Activated CD4-positive, alpha-beta memory T cell treated with anti-CD3 and anti-CD28 coated beads, Interleukin-2, amount 10 ng/mL, durations not matched to agents 7 days and 5 days (primary cell): Measurements from ENCODE around the gene GALNT1. TPM values are rescaled to one million over a fixed set of nuclear protein-coding genes. Genes with fewer than 3 reads are reported as not detected.
"Not testable (repeated sequence)": the region's sequence is repeated elsewhere in the genome, so short reads cannot be mapped to it uniquely, and the experiment has no call there.

Experiments
- CTCF ChIA-PET: fragments of 350-600 bp; sonication (Branson Sonifier 250); formaldehyde crosslinking; loops from one replicate; lab custom pipeline; 2021; ENCODE audit warnings: antibody characterized with exemption, inconsistent platforms; lab: Charles Lee
- POLR2A ChIA-PET: fragments of 350-600 bp; sonication (Branson Sonifier 250); formaldehyde crosslinking; loops from one replicate; lab custom pipeline; 2021; ENCODE audit warnings: antibody characterized with exemption; lab: Charles Lee
- DNase-seq: peaks from one replicate; pipeline ENCODE4 v3.0.0-alpha.2; 2020
- H3K27ac Mint-ChIP-seq: one replicate; pipeline ENCODE4 v1.8.0; 2021; ENCODE audit warnings: mild to moderate bottlenecking, mixed read lengths
- H3K27me3 Mint-ChIP-seq: one replicate; pipeline ENCODE4 v1.8.0; 2021; ENCODE audit warnings: mixed read lengths
- H3K36me3 Mint-ChIP-seq: one replicate; pipeline ENCODE4 v1.8.0; 2021; ENCODE audit warnings: low read depth, mixed read lengths
- H3K4me1 Mint-ChIP-seq: one replicate; pipeline ENCODE4 v1.8.0; 2021; ENCODE audit warnings: mixed read lengths
- H3K4me3 Mint-ChIP-seq: one replicate; pipeline ENCODE4 v1.8.0; 2021; ENCODE audit warnings: mild to moderate bottlenecking, mixed read lengths
- H3K9me3 Mint-ChIP-seq: one replicate; pipeline ENCODE4 v1.8.0; 2021; ENCODE audit warnings: mixed read lengths
- total RNA-seq, 2 experiments: library from RNA; stranded (reverse); gene quantifications; one replicate each; pipeline ENCODE4 v1.2.3, GENCODE V29; 2021

GALNT1 gene
- total RNA-seq, 2 experiments from 2014 or later, result 44.0 to 47.3 TPM

DNA sequence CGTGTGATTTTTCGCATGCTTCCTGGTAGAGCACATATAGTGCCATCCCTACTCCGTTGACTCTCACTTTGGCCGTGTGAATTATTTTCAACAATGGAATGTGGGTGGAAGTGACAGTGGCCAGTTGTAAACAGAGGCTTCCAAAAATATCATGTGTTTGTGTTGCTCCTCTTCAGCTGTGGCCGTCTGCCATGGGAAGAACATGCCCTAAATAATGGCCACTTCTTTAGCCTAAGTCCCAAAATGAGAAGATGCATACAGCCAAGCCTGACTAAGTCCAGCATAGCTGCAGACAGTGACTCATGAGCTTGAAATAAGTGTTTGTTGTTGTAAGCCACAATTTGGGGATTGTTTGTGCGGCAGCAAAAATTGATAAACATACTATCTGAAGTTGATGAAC lies 8.9 kb upstream of the GALNT1 start:
- POLR2A ChIA-PET, result interaction anchor here (2.4 kb wide), 1 partner anchor 10 kb away, joined by 9 read pairs; no protein-coding TSS in a partner anchor
- Mint-ChIP-seq H3K27ac (no peak overlapping the region), H3K27me3 (peaks cover 4% of the 10 kb centered on the region), H3K36me3 (peaks cover 10% of the 10 kb centered on the region), H3K9me3 (peaks cover 11% of the 10 kb centered on the region), H3K4me1 (peaks cover 28% of the 10 kb centered on the region), H3K4me3 (no peak overlapping the region)
- no peak for DNase-seq
- CTCF ChIA-PET, result no interaction called here

- DNase-seq, result no peak
- H3K4me3 Mint-ChIP-seq, result no peak overlapping the region
These were observed 8.0 kb upstream of the GALNT1 start for GRCh38 chr18:35573531-35573930.

GRCh38 chr18:35576240-35576845 lies 5.2 kb upstream of the GALNT1 start:
- Mint-ChIP-seq H3K4me1 (peaks cover 35% of the 10 kb centered on the region), H3K9me3 (peaks cover 11% of the 10 kb centered on the region), H3K36me3 (peaks cover 10% of the 10 kb centered on the region), H3K27me3 (peaks cover 18% of the 10 kb centered on the region)
- DNase-seq, POLR2A ChIA-PET, CTCF ChIA-PET, H3K4me3 Mint-ChIP-seq, H3K27ac Mint-ChIP-seq: not testable (repeated sequence)

More at GRCh38 chr18:35573531-35573930, 8.0 kb upstream of the GALNT1 start:
- Mint-ChIP-seq H3K9me3 (peaks cover 11% of the 10 kb centered on the region), H3K27me3 (peaks cover 7% of the 10 kb centered on the region), H3K4me1 (peaks cover 33% of the 10 kb centered on the region), H3K36me3 (peaks cover 10% of the 10 kb centered on the region), H3K27ac (no peak overlapping the region)
- ChIA-PET CTCF (no interaction called here), POLR2A (interaction anchor here (2.4 kb wide), 1 partner anchor 9 kb away, joined by 9 read pairs; no protein-coding TSS in a partner anchor)

DNA sequence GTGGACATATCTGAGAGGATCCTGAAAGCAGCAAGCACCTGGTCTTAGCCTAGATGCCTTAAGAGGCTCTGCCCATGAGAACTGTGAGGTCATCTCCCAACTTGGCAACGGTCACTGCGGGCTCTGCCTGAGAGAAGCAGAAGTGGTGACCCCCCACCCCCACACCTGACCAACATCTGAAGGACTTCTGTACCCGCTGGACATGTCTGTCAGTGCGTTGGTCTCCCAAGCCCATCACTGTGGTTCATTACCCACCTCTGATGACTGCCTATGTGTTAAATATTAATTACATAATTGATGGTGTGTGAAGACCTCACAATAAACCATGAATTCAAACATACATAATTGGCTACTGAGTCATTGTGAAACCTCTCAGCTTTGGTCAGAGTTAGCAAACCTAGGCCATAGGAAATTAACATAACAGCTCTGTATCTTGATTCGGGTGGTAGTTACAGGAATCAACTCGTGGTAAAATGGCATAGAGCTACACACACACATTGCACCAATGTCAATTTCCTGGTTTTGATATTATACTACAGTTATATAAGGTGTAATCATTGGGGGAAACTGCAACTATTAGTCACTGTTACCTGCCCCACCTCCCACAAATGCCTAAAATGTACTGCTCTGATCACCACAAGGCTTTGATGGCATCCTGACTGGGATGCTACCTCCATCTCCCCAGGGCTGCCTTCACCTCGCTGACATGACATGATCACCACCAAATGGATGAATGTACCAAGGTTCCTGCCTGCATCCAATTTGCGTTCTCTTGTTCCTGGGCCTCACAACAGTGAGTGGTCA lies 4.3 kb upstream of the GALNT1 start:
- Mint-ChIP-seq H3K4me3 (no peak overlapping the region), H3K9me3 (peaks cover 11% of the 10 kb centered on the region), H3K4me1 (peaks cover 35% of the 10 kb centered on the region), H3K36me3 (peaks cover 10% of the 10 kb centered on the region), H3K27ac (no peak overlapping the region), H3K27me3 (peaks cover 18% of the 10 kb centered on the region)
- ChIA-PET POLR2A (no interaction called here), CTCF (no interaction called here)
- no peak for DNase-seq

GRCh38 chr18:35578481-35578880 lies 3.1 kb upstream of the GALNT1 start:
- Mint-ChIP-seq H3K27me3 (peaks cover 19% of the 10 kb centered on the region), H3K9me3 (peaks cover 11% of the 10 kb centered on the region), H3K4me1 (peaks cover 40% of the 10 kb centered on the region), H3K4me3 (no peak overlapping the region), H3K36me3 (peaks cover 12% of the 10 kb centered on the region), H3K27ac (no peak overlapping the region)
- ChIA-PET POLR2A (interaction anchor here (1.4 kb wide), 1 partner anchor 81 kb away, joined by 4 read pairs; the partner anchor contains the start of gene INO80C), CTCF (no interaction called here)
- DNase-seq, result no peak

DNA sequence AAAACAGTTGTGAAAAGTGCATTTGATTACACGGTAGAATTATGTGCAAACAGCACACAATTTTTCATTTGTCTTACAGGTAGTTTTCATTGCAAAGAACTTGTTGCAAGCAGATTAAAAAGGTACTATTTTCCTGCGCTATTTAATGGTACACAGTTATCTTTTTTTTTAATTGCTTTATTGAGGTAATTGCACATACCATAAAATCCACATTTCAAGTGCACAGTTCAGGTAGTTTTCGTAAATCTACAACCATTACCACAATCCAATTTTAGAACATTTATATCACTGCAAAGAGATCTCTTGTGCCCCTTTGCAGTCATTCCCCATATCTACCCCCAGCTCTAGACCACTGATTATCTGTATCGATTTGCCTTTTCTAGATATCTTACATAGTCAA lies 2.6 kb upstream of the GALNT1 start:
- POLR2A ChIA-PET, result interaction anchor here (1.4 kb wide), 1 partner anchor 82 kb away, joined by 4 read pairs; the partner anchor contains the start of gene INO80C
- H3K9me3 Mint-ChIP-seq, result peaks cover 11% of the 10 kb centered on the region
- no peak overlapping the region for H3K4me3 Mint-ChIP-seq
- peaks cover 20% of the 10 kb centered on the region for H3K27me3 Mint-ChIP-seq
- CTCF ChIA-PET, result no interaction called here
- no peak overlapping the region for H3K27ac Mint-ChIP-seq
- H3K36me3 Mint-ChIP-seq, result peaks cover 14% of the 10 kb centered on the region
- peaks cover 38% of the 10 kb centered on the region for H3K4me1 Mint-ChIP-seq
- DNase-seq, result no peak

GRCh38 chr18:35580701-35581539 lies 620 bp upstream of the GALNT1 start:
- H3K9me3 Mint-ChIP-seq, result peaks cover 10% of the 10 kb centered on the region
- peak overlapping the region; percentile 68 for H3K4me3 Mint-ChIP-seq
- DNase-seq, result peak; percentile 53
- peaks cover 22% of the 10 kb centered on the region for H3K36me3 Mint-ChIP-seq
- no peak overlapping the region for H3K27ac Mint-ChIP-seq
- H3K4me1 Mint-ChIP-seq, result peaks cover 43% of the 10 kb centered on the region
- peaks cover 19% of the 10 kb centered on the region for H3K27me3 Mint-ChIP-seq
- CTCF ChIA-PET, result interaction anchor here (0.5 kb wide), 1 partner anchor 690 kb away, joined by 3 read pairs; no protein-coding TSS in a partner anchor
- POLR2A ChIA-PET, result interaction anchor here (1.0 to 1.4 kb wide), 3 partner anchors 10 to 83 kb away, joined by 3 to 6 read pairs (median 4); partner anchors contain the start of gene INO80C

- peak; percentile 33 for DNase-seq
- POLR2A ChIA-PET, result interaction anchor here (0.7 to 2.3 kb wide), 10 partner anchors 9 to 552 kb away, joined by 3 to 18 read pairs (median 4); partner anchors contain the start of gene INO80C
- H3K27ac Mint-ChIP-seq, result peak overlapping the region; percentile 32
These were observed 530 bp downstream of the GALNT1 start for GRCh38 chr18:35581898-35582641.

GRCh38 chr18:35582899-35583558 lies 1.5 kb downstream of the GALNT1 start:
- Mint-ChIP-seq H3K9me3 (peaks cover 5% of the 10 kb centered on the region), H3K36me3 (peaks cover 27% of the 10 kb centered on the region), H3K27me3 (peaks cover 15% of the 10 kb centered on the region), H3K4me1 (peaks cover 27% of the 10 kb centered on the region), H3K4me3 (peak overlapping the region; percentile 69), H3K27ac (no peak overlapping the region)
- ChIA-PET POLR2A (interaction anchor here (0.7 to 2.3 kb wide), 6 partner anchors 10 to 553 kb away, joined by 3 to 9 read pairs (median 4); partner anchors contain the start of gene INO80C), CTCF (no interaction called here)
- DNase-seq, result no peak

More at GRCh38 chr18:35581898-35582641, 530 bp downstream of the GALNT1 start:
- Mint-ChIP-seq H3K27me3 (peaks cover 16% of the 10 kb centered on the region), H3K36me3 (peaks cover 22% of the 10 kb centered on the region), H3K4me1 (peaks cover 33% of the 10 kb centered on the region), H3K4me3 (peak overlapping the region; percentile 69), H3K9me3 (peaks cover 2% of the 10 kb centered on the region)
- CTCF ChIA-PET, result no interaction called here

- POLR2A ChIA-PET, result interaction anchor here (1.6 kb wide), 1 partner anchor 87 kb away, joined by 3 read pairs; the partner anchor contains the start of gene INO80C
- no peak for DNase-seq
- Mint-ChIP-seq H3K36me3 (peaks cover 41% of the 10 kb centered on the region), H3K27me3 (peaks cover 7% of the 10 kb centered on the region), H3K27ac (no peak overlapping the region), H3K4me1 (peaks cover 29% of the 10 kb centered on the region), H3K9me3 (peaks cover 13% of the 10 kb centered on the region), H3K4me3 (no peak overlapping the region)
- CTCF ChIA-PET, result no interaction called here
These were observed 3.2 kb downstream of the GALNT1 start for GRCh38 chr18:35584735-35585134.

GRCh38 chr18:35585608-35586007 lies 4.1 kb downstream of the GALNT1 start:
- Mint-ChIP-seq H3K9me3 (peaks cover 13% of the 10 kb centered on the region), H3K27me3 (peaks cover 2% of the 10 kb centered on the region), H3K4me3 (no peak overlapping the region), H3K36me3 (peaks cover 41% of the 10 kb centered on the region), H3K27ac (no peak overlapping the region), H3K4me1 (peaks cover 27% of the 10 kb centered on the region)
- no peak for DNase-seq
- ChIA-PET POLR2A (no interaction called here), CTCF (no interaction called here)
